Brain pericyte (primary cell): ENCODE results near the gene GBA2.

Source experiments
- DNase-seq: peaks from one replicate; pipeline ENCODE4 v3.0.0-alpha.2; 2012; ENCODE audit warnings: low read depth, low spot score

Gene GBA2

GRCh38 chr9:35766997-35767396 lies 18.0 kb upstream of the GBA2 start:
- no peak for DNase-seq

GRCh38 chr9:35763803-35764202 lies 14.8 kb upstream of the GBA2 start:
- no peak for DNase-seq

GRCh38 chr9:35763181-35763580 lies 14.2 kb upstream of the GBA2 start:
- DNase-seq, result no peak

- no peak for DNase-seq
Observed at GRCh38 chr9:35760651-35761050, 11.6 kb upstream of the GBA2 start.

GRCh38 chr9:35759795-35760194 lies 10.8 kb upstream of the GBA2 start:
- no peak for DNase-seq

GRCh38 chr9:35758475-35759050 lies 9.5 kb upstream of the GBA2 start:
- no peak for DNase-seq

- DNase-seq, result no peak
Observed at GRCh38 chr9:35757892-35758275, 8.9 kb upstream of the GBA2 start.

GRCh38 chr9:35757226-35757891 lies 8.3 kb upstream of the GBA2 start:
- DNase-seq, result no peak

- no peak for DNase-seq
Observed at GRCh38 chr9:35756275-35757225, 7.5 kb upstream of the GBA2 start.

GRCh38 chr9:35755071-35755470 lies 6.0 kb upstream of the GBA2 start:
- no peak for DNase-seq

- DNase-seq, result no peak
Observed at GRCh38 chr9:35754264-35754663, 5.2 kb upstream of the GBA2 start, which contains the start of gene MSMP. Gene MSMP (minus strand): TSS chr9:35754276. CDS start chr9:35754129, 147 bp downstream.

GRCh38 chr9:35753466-35753865 lies 4.4 kb upstream of the GBA2 start:
- no peak for DNase-seq

- DNase-seq, result no peak
Observed at GRCh38 chr9:35750256-35750531, 1.2 kb upstream of the GBA2 start.

GRCh38 chr9:35749515-35750255 lies 657 bp upstream of the GBA2 start:
- DNase-seq, result no peak

- DNase-seq, result no peak
Observed at GRCh38 chr9:35748242-35748857, 678 bp downstream of the GBA2 start.

GRCh38 chr9:35746583-35746982 lies 2.4 kb downstream of the GBA2 start:
- no peak for DNase-seq

GRCh38 chr9:35745569-35745968 lies 3.5 kb downstream of the GBA2 start:
- DNase-seq, result no peak

- no peak for DNase-seq
Observed at GRCh38 chr9:35743880-35744518, 5.0 kb downstream of the GBA2 start.

GRCh38 chr9:35743452-35743851 lies 5.6 kb downstream of the GBA2 start:
- DNase-seq, result no peak

GRCh38 chr9:35741740-35742139 lies 7.3 kb downstream of the GBA2 start:
- DNase-seq, result no peak

- DNase-seq, result no peak
Observed at GRCh38 chr9:35740243-35740642, 8.8 kb downstream of the GBA2 start.
